ENCODE results near the gene TOR4A. TPM values are rescaled to one million over a fixed set of nuclear protein-coding genes. Genes with fewer than 3 reads are reported as not detected.
A peak's percentile ranks its signal among the peaks of the same experiment; 100 is the strongest.
"Not testable (repeated sequence)": the region's sequence is repeated elsewhere in the genome, so short reads cannot be mapped to it uniquely, and the experiment has no call there.

The TOR4A gene
- total and polyA plus RNA-seq, 4 donors, result 2.6 to 14.0 (median 8.2) TPM

GRCh38 chr9:137323531-137324331 is 46.2 kb downstream of the TOR4A start:
- H3K4me3 ChIP-seq (ENCODE audit: low read length in 2 of 2), result no peak overlapping the region
- no peaks in the 10 kb centered on the region for H3K27me3 ChIP-seq (ENCODE audit: control insufficient read depth in 1 of 2, insufficient read depth in 2 of 2, low read length in 1 of 2)
- DNase-seq (peak in 1 of 2 donors; percentile 42), ATAC-seq (ENCODE audit: low FRiP score) (no peak)
- 96 to 97% methylated on average over 35 to 37 of the region's 37 CpGs for WGBS, 2 donors
- H3K36me3 ChIP-seq (ENCODE audit: control insufficient read depth in 1 of 2, insufficient read depth in 2 of 2, low read length in 1 of 2), result no peaks in the 10 kb centered on the region
- H3K27ac ChIP-seq (ENCODE audit: low read depth in 1 of 2, low read length in 2 of 2), result no peak overlapping the region
- H3K9me3 ChIP-seq (ENCODE audit: control insufficient read depth, low read length), result no peaks in the 10 kb centered on the region
- H3K4me1 ChIP-seq (ENCODE audit: control insufficient read depth in 1 of 2, insufficient read depth in 2 of 2, low read length in 2 of 2), result no peaks in the 10 kb centered on the region
- intact Hi-C loops (cut with DNase I), result no loop called here

GRCh38 chr9:137325124-137325523 is 47.6 kb downstream of the TOR4A start:
- no peaks in the 10 kb centered on the region for H3K27me3 ChIP-seq (ENCODE audit: control insufficient read depth in 1 of 2, insufficient read depth in 2 of 2, low read length in 1 of 2)
- intact Hi-C loops (cut with DNase I), result no loop called here
- 92 to 94% methylated on average over 10 of the region's 10 CpGs for WGBS, 2 donors
- DNase-seq (no peak), ATAC-seq (ENCODE audit: low FRiP score) (no peak)
- H3K4me1 ChIP-seq (ENCODE audit: control insufficient read depth in 1 of 2, insufficient read depth in 2 of 2, low read length in 2 of 2), result no peaks in the 10 kb centered on the region
- no peak overlapping the region for H3K27ac ChIP-seq (ENCODE audit: low read depth in 1 of 2, low read length in 2 of 2)
- no peaks in the 10 kb centered on the region for H3K36me3 ChIP-seq (ENCODE audit: control insufficient read depth in 1 of 2, insufficient read depth in 2 of 2, low read length in 1 of 2)
- H3K4me3 ChIP-seq (ENCODE audit: low read length in 2 of 2), result no peak overlapping the region
- H3K9me3 ChIP-seq (ENCODE audit: control insufficient read depth, low read length), result no peaks in the 10 kb centered on the region

- WGBS, 2 donors, result 95 to 98% methylated on average over 12 of the region's 12 CpGs
- H3K9me3 ChIP-seq (ENCODE audit: control insufficient read depth, low read length), result no peaks in the 10 kb centered on the region
- ATAC-seq (ENCODE audit: low FRiP score) (no peak), DNase-seq (no peak)
- no peaks in the 10 kb centered on the region for H3K4me1 ChIP-seq (ENCODE audit: control insufficient read depth in 1 of 2, insufficient read depth in 2 of 2, low read length in 2 of 2)
- H3K27ac ChIP-seq (ENCODE audit: low read depth in 1 of 2, low read length in 2 of 2), result no peak overlapping the region
- intact Hi-C loops (cut with DNase I), result no loop called here
- no peaks in the 10 kb centered on the region for H3K36me3 ChIP-seq (ENCODE audit: control insufficient read depth in 1 of 2, insufficient read depth in 2 of 2, low read length in 1 of 2)
- no peaks in the 10 kb centered on the region for H3K27me3 ChIP-seq (ENCODE audit: control insufficient read depth in 1 of 2, insufficient read depth in 2 of 2, low read length in 1 of 2)
- H3K4me3 ChIP-seq (ENCODE audit: low read length in 2 of 2), result no peak overlapping the region
Observed at GRCh38 chr9:137325799-137326198, 48.3 kb downstream of the TOR4A start.

GRCh38 chr9:137326445-137327065 is 49.0 kb downstream of the TOR4A start:
- no peak for ATAC-seq (ENCODE audit: low FRiP score)
- H3K27me3 ChIP-seq (ENCODE audit: control insufficient read depth in 1 of 2, insufficient read depth in 2 of 2, low read length in 1 of 2), result no peaks in the 10 kb centered on the region
- intact Hi-C loops (cut with DNase I), result no loop called here
- H3K4me3 ChIP-seq (ENCODE audit: low read length in 2 of 2), result no peak overlapping the region
- 91 to 92% methylated on average over 19 of the region's 19 CpGs for WGBS, 2 donors
- H3K27ac ChIP-seq (ENCODE audit: low read depth in 1 of 2, low read length in 2 of 2), result no peak overlapping the region
- no peaks in the 10 kb centered on the region for H3K36me3 ChIP-seq (ENCODE audit: control insufficient read depth in 1 of 2, insufficient read depth in 2 of 2, low read length in 1 of 2)
- H3K4me1 ChIP-seq (ENCODE audit: control insufficient read depth in 1 of 2, insufficient read depth in 2 of 2, low read length in 2 of 2), result no peaks in the 10 kb centered on the region
- no peaks in the 10 kb centered on the region for H3K9me3 ChIP-seq (ENCODE audit: control insufficient read depth, low read length)
- DNase-seq, result no peak

- ATAC-seq (ENCODE audit: low FRiP score); intact Hi-C loops (cut with DNase I); H3K27ac ChIP-seq (ENCODE audit: low read depth in 1 of 2, low read length in 2 of 2); H3K4me3 ChIP-seq (ENCODE audit: low read length in 2 of 2); DNase-seq; H3K27me3 ChIP-seq (ENCODE audit: control insufficient read depth in 1 of 2, insufficient read depth in 2 of 2, low read length in 1 of 2); H3K9me3 ChIP-seq (ENCODE audit: control insufficient read depth, low read length); H3K36me3 ChIP-seq (ENCODE audit: control insufficient read depth in 1 of 2, insufficient read depth in 2 of 2, low read length in 1 of 2); H3K4me1 ChIP-seq (ENCODE audit: control insufficient read depth in 1 of 2, insufficient read depth in 2 of 2, low read length in 2 of 2): not testable (repeated sequence)
- 81 to 85% methylated on average over 8 of the region's 8 CpGs for WGBS, 2 donors
Observed at GRCh38 chr9:137327641-137328550, 50.4 kb downstream of the TOR4A start.

- H3K36me3 ChIP-seq (ENCODE audit: control insufficient read depth in 1 of 2, insufficient read depth in 2 of 2, low read length in 1 of 2); H3K9me3 ChIP-seq (ENCODE audit: control insufficient read depth, low read length); H3K27ac ChIP-seq (ENCODE audit: low read depth in 1 of 2, low read length in 2 of 2); intact Hi-C loops (cut with DNase I); DNase-seq; H3K27me3 ChIP-seq (ENCODE audit: control insufficient read depth in 1 of 2, insufficient read depth in 2 of 2, low read length in 1 of 2); ATAC-seq (ENCODE audit: low FRiP score); H3K4me3 ChIP-seq (ENCODE audit: low read length in 2 of 2); H3K4me1 ChIP-seq (ENCODE audit: control insufficient read depth in 1 of 2, insufficient read depth in 2 of 2, low read length in 2 of 2): not testable (repeated sequence)
- 58 to 67% methylated on average over 8 to 24 of the region's 26 CpGs for WGBS, 2 donors
Observed at GRCh38 chr9:137329590-137329989, 52.1 kb downstream of the TOR4A start.

GRCh38 chr9:137330689-137331088 is 53.2 kb downstream of the TOR4A start:
- Histone ChIP-seq H3K4me1 (ENCODE audit: control insufficient read depth in 1 of 2, insufficient read depth in 2 of 2, low read length in 2 of 2) (no peaks in the 10 kb centered on the region), H3K9me3 (ENCODE audit: control insufficient read depth, low read length) (no peaks in the 10 kb centered on the region), H3K36me3 (ENCODE audit: control insufficient read depth in 1 of 2, insufficient read depth in 2 of 2, low read length in 1 of 2) (no peaks in the 10 kb centered on the region), H3K27ac (ENCODE audit: low read depth in 1 of 2, low read length in 2 of 2) (no peak overlapping the region), H3K4me3 (ENCODE audit: low read length in 2 of 2) (no peak overlapping the region), H3K27me3 (ENCODE audit: control insufficient read depth in 1 of 2, insufficient read depth in 2 of 2, low read length in 1 of 2) (no peaks in the 10 kb centered on the region)
- ATAC-seq (ENCODE audit: low FRiP score) (no peak), DNase-seq (no peak)
- intact Hi-C loops (cut with DNase I), result no loop called here
- 84 to 85% methylated on average over 6 of the region's 6 CpGs for WGBS, 2 donors

GRCh38 chr9:137331929-137332328 is 54.4 kb downstream of the TOR4A start:
- ATAC-seq (ENCODE audit: low FRiP score) (no peak), DNase-seq (no peak)
- no peak overlapping the region for H3K27ac ChIP-seq (ENCODE audit: low read depth in 1 of 2, low read length in 2 of 2)
- no peaks in the 10 kb centered on the region for H3K36me3 ChIP-seq (ENCODE audit: control insufficient read depth in 1 of 2, insufficient read depth in 2 of 2, low read length in 1 of 2)
- no peaks in the 10 kb centered on the region for H3K27me3 ChIP-seq (ENCODE audit: control insufficient read depth in 1 of 2, insufficient read depth in 2 of 2, low read length in 1 of 2)
- intact Hi-C loops (cut with DNase I), result no loop called here
- H3K4me3 ChIP-seq (ENCODE audit: low read length in 2 of 2), result no peak overlapping the region
- H3K9me3 ChIP-seq (ENCODE audit: control insufficient read depth, low read length), result no peaks in the 10 kb centered on the region
- no peaks in the 10 kb centered on the region for H3K4me1 ChIP-seq (ENCODE audit: control insufficient read depth in 1 of 2, insufficient read depth in 2 of 2, low read length in 2 of 2)
- 94 to 95% methylated on average over 9 of the region's 9 CpGs for WGBS, 2 donors
